H1 (cell line): ENCODE results near the gene SNHG17. TPM values are rescaled to one million over a fixed set of nuclear protein-coding genes. Genes with fewer than 3 reads are reported as not detected.

Experiments used
- CTCF ChIA-PET: fragments of 300-600 bp; sonication (Branson Sonifier 250); formaldehyde crosslinking; loops from one replicate; lab custom pipeline; 2021; ENCODE audit not compliant: partially characterized antibody; lab: Charles Lee
- POLR2A ChIA-PET: fragments of 300-600 bp; sonication (Branson Sonifier 250); formaldehyde crosslinking; loops from one replicate; lab custom pipeline; 2021; ENCODE audit warnings: inconsistent platforms; ENCODE audit not compliant: partially characterized antibody; lab: Charles Lee
- DNase-seq, 2 experiments: peaks; one replicate each; pipeline versions ENCODE4 v3.0.0 to v3.0.0-alpha.2; 2010 to 2022; ENCODE audit warnings: low spot score in 2 of 2, low read depth in 1 of 2, mixed read lengths in 1 of 2
- FAIRE-seq: peaks from 2 replicates; lab custom pipeline; 2011; peaks lifted over from hg19 to GRCh38; lab: Jason Lieb, UNC
- H2AFZ ChIP-seq: 2 replicates; pipeline ENCODE4 v1.8.1; 2012; ENCODE audit warnings: low read length, inconsistent platforms
- H2AK5ac ChIP-seq: 2 replicates; pipeline ENCODE4 v1.6.1; 2013; ENCODE audit warnings: low read depth, low read length
- H2BK120ac ChIP-seq: replicated peaks from 2 replicates; pipeline ENCODE3; 2013; ENCODE audit warnings: low read depth, low read length, inconsistent platforms
- H2BK12ac ChIP-seq: 2 replicates; pipeline ENCODE4 v1.6.1; 2013; ENCODE audit warnings: low read depth, low read length
- H2BK15ac ChIP-seq: 2 replicates; pipeline ENCODE4 v1.6.1; 2013; ENCODE audit warnings: low read length
- H2BK20ac ChIP-seq: 2 replicates; pipeline ENCODE4 v1.6.1; 2013; ENCODE audit warnings: low read length
- H2BK5ac ChIP-seq: 2 replicates; pipeline ENCODE4 v1.6.1; 2013; ENCODE audit warnings: low read depth, low read length
- H3K14ac ChIP-seq: 2 replicates; pipeline ENCODE4 v1.6.1; 2013; ENCODE audit warnings: inconsistent platforms; ENCODE audit not compliant: insufficient read length
- H3K18ac ChIP-seq: 2 replicates; pipeline ENCODE4 v1.6.1; 2013; ENCODE audit warnings: low read length; ENCODE audit errors: extremely low read depth
- H3K23ac ChIP-seq: 2 replicates; pipeline ENCODE4 v1.6.1; 2013; ENCODE audit warnings: inconsistent platforms; ENCODE audit not compliant: insufficient read length
- H3K23me2 ChIP-seq: 2 replicates; pipeline ENCODE4 v1.6.1; 2013; ENCODE audit warnings: low read depth, low read length
- H3K27ac ChIP-seq: 2 replicates; pipeline ENCODE4 v1.6.1; 2011; ENCODE audit warnings: low read depth, low read length, inconsistent platforms
- H3K27me3 ChIP-seq, 4 experiments: replicated peaks in 1 of 4; 1 replicate in 1 of 4; 2 replicates in 3 of 4; pipeline versions ENCODE4 v1.6.1 to v1.8.1; 2011 to 2013; ENCODE audit warnings: low read length in 3 of 4, mild to moderate bottlenecking in 3 of 4, inconsistent platforms in 2 of 4, mixed read lengths in 2 of 4, moderate library complexity in 1 of 4; ENCODE audit not compliant: control insufficient read depth in 3 of 4, insufficient read depth in 3 of 4; ENCODE audit errors: extremely low read depth in 1 of 4
- H3K36me3 ChIP-seq, 4 experiments: 2 replicates each; pipeline versions ENCODE4 v1.6.1 to v1.8.1; 2011 to 2013; ENCODE audit warnings: mild to moderate bottlenecking in 4 of 4, low read length in 3 of 4, moderate library complexity in 2 of 4, control low read depth in 1 of 4, inconsistent platforms in 1 of 4; ENCODE audit not compliant: insufficient read depth in 4 of 4, control insufficient read depth in 2 of 4
- H3K4ac ChIP-seq: replicated peaks from 2 replicates; pipeline ENCODE3; 2013; ENCODE audit warnings: low read length, low read depth, mixed read lengths, inconsistent platforms; ENCODE audit not compliant: insufficient read length
- H3K4me1 ChIP-seq, 4 experiments: replicated peaks in 1 of 4; 1 replicate in 1 of 4; 2 replicates in 3 of 4; pipeline versions ENCODE4 v1.6.1 to v1.8.1; 2011 to 2013; ENCODE audit warnings: low read length in 3 of 4, inconsistent platforms in 2 of 4, mixed read lengths in 1 of 4; ENCODE audit not compliant: insufficient read depth in 4 of 4, control insufficient read depth in 3 of 4
- H3K4me2 ChIP-seq, 2 experiments: 2 replicates each; pipeline versions ENCODE4 v1.6.1 to v1.8.1; 2011 to 2013; ENCODE audit warnings: low read depth in 2 of 2, low read length in 2 of 2, control low read depth in 1 of 2, inconsistent platforms in 1 of 2, mild to moderate bottlenecking in 1 of 2; ENCODE audit not compliant: insufficient read depth in 1 of 2
- H3K4me3 ChIP-seq, 4 experiments: fragments of 200-600, 300-600 bp in 1 of 4; sonication (generic), shearing (Covaris generic), sonication (Bioruptor Twin) in 1 of 4; 2 replicates each; pipeline versions ENCODE4 v1.5.1 to v1.8.1; 2011 to 2016; ENCODE audit warnings: low read length in 4 of 4, low read depth in 3 of 4, control low read depth in 2 of 4, inconsistent platforms in 2 of 4, mild to moderate bottlenecking in 2 of 4, mixed read lengths in 1 of 4, moderate library complexity in 1 of 4; ENCODE audit not compliant: insufficient read depth in 2 of 4; ENCODE audit errors: extremely low read depth in 1 of 4
- H3K56ac ChIP-seq: replicated peaks from 2 replicates; pipeline ENCODE3; 2013; ENCODE audit warnings: low read depth, mild to moderate bottlenecking, mixed read lengths, low read length, inconsistent platforms; ENCODE audit not compliant: insufficient read length
- H3K79me1 ChIP-seq: 2 replicates; pipeline ENCODE4 v1.6.1; 2013; ENCODE audit warnings: low read depth, low read length, control low read depth
- H3K79me2 ChIP-seq, 2 experiments: 2 replicates each; pipeline versions ENCODE4 v1.6.1 to v1.8.1; 2012 to 2013; ENCODE audit warnings: low read length in 2 of 2, mild to moderate bottlenecking in 2 of 2, inconsistent platforms in 1 of 2; ENCODE audit not compliant: insufficient read depth in 2 of 2, control insufficient read depth in 1 of 2
- H3K9ac ChIP-seq, 4 experiments: replicated peaks in 1 of 4; 1 replicate in 1 of 4; 2 replicates in 3 of 4; pipeline versions ENCODE4 v1.6.1 to v1.8.1; 2011 to 2013; ENCODE audit warnings: low read depth in 3 of 4, low read length in 3 of 4, control low read depth in 2 of 4, mild to moderate bottlenecking in 2 of 4, moderate library complexity in 2 of 4, inconsistent platforms in 1 of 4; ENCODE audit errors: extremely low read depth in 1 of 4
- H3K9me3 ChIP-seq, 2 experiments: 2 replicates each; pipeline versions ENCODE4 v1.6.1 to v1.8.1; 2012 to 2013; ENCODE audit warnings: mild to moderate bottlenecking in 2 of 2, moderate library complexity in 2 of 2, control low read depth in 1 of 2, inconsistent platforms in 1 of 2, low read depth in 1 of 2, low read length in 1 of 2, mixed read lengths in 1 of 2; ENCODE audit not compliant: insufficient read depth in 2 of 2
- H4K20me1 ChIP-seq, 2 experiments: replicated peaks in 1 of 2; 2 replicates each; pipeline versions ENCODE3 to v1.8.1; 2011 to 2013; ENCODE audit warnings: inconsistent platforms in 2 of 2, low read length in 2 of 2, mild to moderate bottlenecking in 1 of 2; ENCODE audit not compliant: insufficient read depth in 2 of 2, control insufficient read depth in 1 of 2
- H4K5ac ChIP-seq: 2 replicates; pipeline ENCODE4 v1.6.1; 2013; ENCODE audit warnings: low read length, low read depth, mixed read lengths, inconsistent platforms; ENCODE audit not compliant: insufficient read length
- H4K8ac ChIP-seq: 2 replicates; pipeline ENCODE4 v1.8.0; 2013; ENCODE audit warnings: mild to moderate bottlenecking, moderate library complexity, low read length, inconsistent platforms; ENCODE audit not compliant: insufficient read depth; ENCODE audit errors: extremely low read depth
- H4K91ac ChIP-seq: replicated peaks from 2 replicates; pipeline ENCODE3; 2013; ENCODE audit warnings: low read length, mixed read lengths, inconsistent platforms; ENCODE audit not compliant: insufficient read length
- BACH1 ChIP-seq: IDR thresholded peaks from 2 replicates; pipeline ENCODE4 v1.6.1; 2012; ENCODE audit warnings: low read length, improper control_type of control experiment
- TAF7 ChIP-seq: optimal IDR thresholded peaks from 2 replicates; pipeline ENCODE3; 2011; ENCODE audit warnings: low read depth, mild to moderate bottlenecking, inconsistent platforms, low read length, moderate library complexity, borderline replicate concordance
- TEAD4 ChIP-seq: IDR thresholded peaks from 2 replicates; pipeline ENCODE4 v1.6.1; 2012; ENCODE audit warnings: low read depth, low read length, inconsistent platforms, mixed read lengths
- WGBS, 2 experiments: shearing (Covaris generic) in 1 of 2; methylation state at CpG; one replicate each; pipeline versions ENCODE4 v1.1.6 to v1.1.7; 2013 to 2015; ENCODE audit warnings: low lambda C conversion rate in 2 of 2, mixed read lengths in 2 of 2, inconsistent platforms in 1 of 2, low coverage in 1 of 2, missing lambda C conversion rate in 1 of 2; ENCODE audit not compliant: insufficient replicate concordance in 2 of 2, insufficient coverage in 1 of 2, insufficient read length in 1 of 2; ENCODE audit errors: extremely low coverage in 1 of 2, missing lambda C conversion rate in 1 of 2; 5-methylcytosine and 5-hydroxymethylcytosine counted together
- polyA plus RNA-seq, 7 experiments: library from polyadenylated mRNA; depleted of rRNA in 3 of 7; stranded (reverse) in 5 of 7; unstranded in 2 of 7; fragments of >200 nt in 5 of 7; fragments of 200-250 nt in 2 of 7; gene quantifications; 1 replicate in 5 of 7; 2 replicates in 1 of 7; 4 replicates in 1 of 7; pipeline versions ENCODE4 v1.2.1 to v1.2.3, GENCODE V29; 2011 to 2013; ENCODE audit warnings: missing spikeins in 2 of 7, mixed read lengths in 2 of 7
- total RNA-seq: library from RNA; stranded (reverse); fragmentation: NEBNext Ultra II Directional; extraction: Animal tissue kit (Norgen Biotek cat#: 25700); gene quantifications from 2 replicates; pipeline ENCODE4 v1.2.1, GENCODE V29; 2021
- TF ChIP-seq, protein P1 (sequence below): IDR thresholded peaks from 2 replicates; pipeline ENCODE4 v1.6.1; 2011; ENCODE audit warnings: low read depth, mild to moderate bottlenecking, low read length; ENCODE audit not compliant: insufficient read depth

The SNHG17 gene
- total and polyA plus RNA-seq, 2 of the 8 experiments (the other 6 are each of a cell fraction or from before 2014, with no cell fraction given): 59.4 to 59.8 TPM

DNA sequence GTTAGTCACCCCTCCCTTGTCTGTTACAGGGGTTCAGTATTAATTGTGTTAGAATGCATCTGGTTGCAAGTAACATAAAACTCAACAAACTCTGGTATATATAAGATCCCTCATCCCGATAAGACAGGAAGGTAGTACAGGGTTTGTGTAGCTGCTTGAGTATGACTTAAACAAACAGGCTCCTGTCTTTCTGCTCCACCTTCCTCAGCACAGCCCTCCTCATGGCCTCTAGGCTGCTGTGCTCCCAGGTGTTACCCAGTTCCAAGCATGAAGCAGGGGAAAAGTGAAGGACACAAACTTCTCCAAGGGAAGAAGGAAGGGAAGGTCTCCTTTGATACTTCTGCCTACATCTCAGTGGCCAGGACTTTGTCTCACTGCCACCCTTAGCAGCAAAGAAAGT, 36.1 kb upstream of the SNHG17 start:
- H3K27me3 ChIP-seq: no peaks in the 10 kb centered on the region; a peak in 1 of 7 replicates
- H4K8ac ChIP-seq: no peak overlapping the region
- H4K20me1 ChIP-seq: peaks cover 4 to 10% of the 10 kb centered on the region in 2 experiments
- ChIA-PET CTCF (interaction anchor here (1.2 to 7.9 kb wide), 5 partner anchors 13 to 129 kb away, joined by 3 to 60 read pairs (median 16); partner anchors contain the start of gene SNHG17), POLR2A (interaction anchor here (1.1 to 7.0 kb wide), 3 partner anchors 23 to 132 kb away, joined by 5 to 73 read pairs (median 18); partner anchors contain the start of gene SNHG17)
- no peak overlapping the region for H3K9ac ChIP-seq
- no peak overlapping the region for H3K23ac ChIP-seq
- no peak overlapping the region for H2BK5ac ChIP-seq
- H3K4me1 ChIP-seq: peaks cover 0 to 8% (median 4%) of the 10 kb centered on the region in 4 experiments; a peak in 6 of 7 replicates
- no peak overlapping the region for H3K4me3 ChIP-seq
- H3K18ac ChIP-seq: no peak overlapping the region
- H2BK20ac ChIP-seq: no peak overlapping the region
- H2BK15ac ChIP-seq: peak overlapping the region; percentile 10; the same call in 1 of the 2 replicates
- no peak overlapping the region for H3K14ac ChIP-seq
- no peak overlapping the region for H4K5ac ChIP-seq
- WGBS, 2 experiments: 92% methylated on average over 1 of the region's 1 CpG; no CpG with 5 or more reads in 1 of the 2 experiments
- peaks cover 11% of the 10 kb centered on the region; the same call in 1 of the 2 replicates for H3K79me1 ChIP-seq
- H3K36me3 ChIP-seq: no peaks in the 10 kb centered on the region
- TF ChIP-seq BACH1: no peak
- no peak for TF ChIP-seq TEAD4
- TF ChIP-seq, protein P1, sequence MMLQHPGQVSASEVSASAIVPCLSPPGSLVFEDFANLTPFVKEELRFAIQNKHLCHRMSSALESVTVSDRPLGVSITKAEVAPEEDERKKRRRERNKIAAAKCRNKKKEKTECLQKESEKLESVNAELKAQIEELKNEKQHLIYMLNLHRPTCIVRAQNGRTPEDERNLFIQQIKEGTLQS: no peak
- no peak for TF ChIP-seq TAF7
- no peaks in the 10 kb centered on the region for H3K9me3 ChIP-seq
- peak overlapping the region in 1 of 2 experiments; percentile 66; a peak in 1 of 4 replicates for H3K4me2 ChIP-seq
- no peak overlapping the region for H2BK120ac ChIP-seq
- H2AK5ac ChIP-seq: no peak overlapping the region; the same call in 1 of the 2 replicates
- peaks cover 13 to 29% of the 10 kb centered on the region in 2 experiments; a peak in 3 of 4 replicates for H3K79me2 ChIP-seq
- H3K23me2 ChIP-seq: peaks cover 5% of the 10 kb centered on the region
- no peak overlapping the region for H3K56ac ChIP-seq
- no peak for FAIRE-seq
- H3K27ac ChIP-seq: no peak overlapping the region
- peak overlapping the region; percentile 63 for H2AFZ ChIP-seq
- H4K91ac ChIP-seq: no peak overlapping the region
- no peak overlapping the region for H2BK12ac ChIP-seq
- DNase-seq: no peak
- no peak overlapping the region for H3K4ac ChIP-seq
